Ishikawa (cell line): ENCODE results near the gene FOXF2.

Experiments used
- CEBPB ChIP-seq: IDR thresholded peaks from 2 replicates; pipeline ENCODE4 v1.6.1; 2012
- CREB1 ChIP-seq: IDR thresholded peaks from 2 replicates; pipeline ENCODE4 v1.6.1; 2012; ENCODE audit warnings: low read depth
- EGR1 ChIP-seq: IDR thresholded peaks from 2 replicates; pipeline ENCODE4 v1.6.1; 2012
- EP300 ChIP-seq: IDR thresholded peaks from 2 replicates; pipeline ENCODE4 v1.6.1; 2012; ENCODE audit warnings: borderline replicate concordance
- FOXM1 ChIP-seq: IDR thresholded peaks from 2 replicates; pipeline ENCODE4 v1.6.1; 2012; ENCODE audit warnings: low read depth, borderline replicate concordance
- NFIC ChIP-seq: IDR thresholded peaks from 2 replicates; pipeline ENCODE4 v1.6.1; 2012
- RAD21 ChIP-seq: IDR thresholded peaks from 2 replicates; pipeline ENCODE4 v1.6.1; 2012; ENCODE audit warnings: low read depth
- TAF1 ChIP-seq: IDR thresholded peaks from 2 replicates; pipeline ENCODE4 v1.6.1; 2012; ENCODE audit warnings: low read depth, mild to moderate bottlenecking
- TCF12 ChIP-seq: IDR thresholded peaks from 2 replicates; pipeline ENCODE4 v1.6.1; 2012; ENCODE audit warnings: low read depth
- TEAD4 ChIP-seq: IDR thresholded peaks from 2 replicates; pipeline ENCODE4 v1.6.1; 2012
- YY1 ChIP-seq: IDR thresholded peaks from 2 replicates; pipeline ENCODE4 v1.6.1; 2012; ENCODE audit warnings: low read depth
- ZBTB7A ChIP-seq: IDR thresholded peaks from 2 replicates; pipeline ENCODE4 v1.6.1; 2012; ENCODE audit warnings: low read depth
- TF ChIP-seq, protein P1 (sequence below): IDR thresholded peaks from 2 replicates; pipeline ENCODE4 v1.6.1; 2012; ENCODE audit warnings: low read depth, mild to moderate bottlenecking
- TF ChIP-seq, protein P2 (sequence below): IDR thresholded peaks from 2 replicates; pipeline ENCODE4 v1.6.1; 2012
- TF ChIP-seq, protein P3 (sequence below): IDR thresholded peaks from 2 replicates; pipeline ENCODE4 v1.6.1; 2012

The FOXF2 gene

DNA sequence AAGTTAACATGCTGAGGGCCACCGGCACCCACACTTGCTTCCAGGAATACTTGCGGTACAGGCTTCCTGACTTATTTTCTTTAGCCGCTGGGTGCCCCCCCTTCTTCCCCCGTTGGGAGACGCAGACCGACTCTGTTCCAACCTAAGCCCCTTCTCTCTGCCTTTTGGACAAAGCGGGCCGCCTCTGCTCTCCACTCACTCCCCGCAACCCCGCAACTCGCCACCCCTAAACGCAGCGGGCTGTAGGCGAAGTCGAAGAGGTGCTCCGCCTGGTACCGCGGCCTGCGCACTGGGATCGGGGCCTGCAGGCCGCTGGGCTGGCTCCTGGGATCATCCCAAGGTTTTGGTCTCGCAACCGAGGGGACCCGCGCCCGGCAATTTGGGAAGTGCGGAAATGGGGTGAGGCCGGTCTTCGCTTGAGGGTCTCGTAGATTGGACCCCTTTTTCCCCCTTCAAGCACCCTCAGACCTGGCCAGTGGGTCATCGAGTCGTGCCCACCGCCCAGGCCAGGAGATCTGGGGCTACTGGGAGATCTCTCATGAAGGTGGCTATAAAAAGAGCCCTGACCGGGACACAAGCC is 4.7 kb upstream of the FOXF2 start:
- TF ChIP-seq, protein P1, sequence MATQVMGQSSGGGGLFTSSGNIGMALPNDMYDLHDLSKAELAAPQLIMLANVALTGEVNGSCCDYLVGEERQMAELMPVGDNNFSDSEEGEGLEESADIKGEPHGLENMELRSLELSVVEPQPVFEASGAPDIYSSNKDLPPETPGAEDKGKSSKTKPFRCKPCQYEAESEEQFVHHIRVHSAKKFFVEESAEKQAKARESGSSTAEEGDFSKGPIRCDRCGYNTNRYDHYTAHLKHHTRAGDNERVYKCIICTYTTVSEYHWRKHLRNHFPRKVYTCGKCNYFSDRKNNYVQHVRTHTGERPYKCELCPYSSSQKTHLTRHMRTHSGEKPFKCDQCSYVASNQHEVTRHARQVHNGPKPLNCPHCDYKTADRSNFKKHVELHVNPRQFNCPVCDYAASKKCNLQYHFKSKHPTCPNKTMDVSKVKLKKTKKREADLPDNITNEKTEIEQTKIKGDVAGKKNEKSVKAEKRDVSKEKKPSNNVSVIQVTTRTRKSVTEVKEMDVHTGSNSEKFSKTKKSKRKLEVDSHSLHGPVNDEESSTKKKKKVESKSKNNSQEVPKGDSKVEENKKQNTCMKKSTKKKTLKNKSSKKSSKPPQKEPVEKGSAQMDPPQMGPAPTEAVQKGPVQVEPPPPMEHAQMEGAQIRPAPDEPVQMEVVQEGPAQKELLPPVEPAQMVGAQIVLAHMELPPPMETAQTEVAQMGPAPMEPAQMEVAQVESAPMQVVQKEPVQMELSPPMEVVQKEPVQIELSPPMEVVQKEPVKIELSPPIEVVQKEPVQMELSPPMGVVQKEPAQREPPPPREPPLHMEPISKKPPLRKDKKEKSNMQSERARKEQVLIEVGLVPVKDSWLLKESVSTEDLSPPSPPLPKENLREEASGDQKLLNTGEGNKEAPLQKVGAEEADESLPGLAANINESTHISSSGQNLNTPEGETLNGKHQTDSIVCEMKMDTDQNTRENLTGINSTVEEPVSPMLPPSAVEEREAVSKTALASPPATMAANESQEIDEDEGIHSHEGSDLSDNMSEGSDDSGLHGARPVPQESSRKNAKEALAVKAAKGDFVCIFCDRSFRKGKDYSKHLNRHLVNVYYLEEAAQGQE = no peak
- TF ChIP-seq, protein P2, sequence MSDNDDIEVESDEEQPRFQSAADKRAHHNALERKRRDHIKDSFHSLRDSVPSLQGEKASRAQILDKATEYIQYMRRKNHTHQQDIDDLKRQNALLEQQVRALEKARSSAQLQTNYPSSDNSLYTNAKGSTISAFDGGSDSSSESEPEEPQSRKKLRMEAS = no peak
- TF ChIP-seq, protein P3, sequence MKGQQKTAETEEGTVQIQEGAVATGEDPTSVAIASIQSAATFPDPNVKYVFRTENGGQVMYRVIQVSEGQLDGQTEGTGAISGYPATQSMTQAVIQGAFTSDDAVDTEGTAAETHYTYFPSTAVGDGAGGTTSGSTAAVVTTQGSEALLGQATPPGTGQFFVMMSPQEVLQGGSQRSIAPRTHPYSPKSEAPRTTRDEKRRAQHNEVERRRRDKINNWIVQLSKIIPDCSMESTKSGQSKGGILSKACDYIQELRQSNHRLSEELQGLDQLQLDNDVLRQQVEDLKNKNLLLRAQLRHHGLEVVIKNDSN = no peak
- no peak for TF ChIP-seq NFIC
- no peak for TF ChIP-seq EP300

DNA sequence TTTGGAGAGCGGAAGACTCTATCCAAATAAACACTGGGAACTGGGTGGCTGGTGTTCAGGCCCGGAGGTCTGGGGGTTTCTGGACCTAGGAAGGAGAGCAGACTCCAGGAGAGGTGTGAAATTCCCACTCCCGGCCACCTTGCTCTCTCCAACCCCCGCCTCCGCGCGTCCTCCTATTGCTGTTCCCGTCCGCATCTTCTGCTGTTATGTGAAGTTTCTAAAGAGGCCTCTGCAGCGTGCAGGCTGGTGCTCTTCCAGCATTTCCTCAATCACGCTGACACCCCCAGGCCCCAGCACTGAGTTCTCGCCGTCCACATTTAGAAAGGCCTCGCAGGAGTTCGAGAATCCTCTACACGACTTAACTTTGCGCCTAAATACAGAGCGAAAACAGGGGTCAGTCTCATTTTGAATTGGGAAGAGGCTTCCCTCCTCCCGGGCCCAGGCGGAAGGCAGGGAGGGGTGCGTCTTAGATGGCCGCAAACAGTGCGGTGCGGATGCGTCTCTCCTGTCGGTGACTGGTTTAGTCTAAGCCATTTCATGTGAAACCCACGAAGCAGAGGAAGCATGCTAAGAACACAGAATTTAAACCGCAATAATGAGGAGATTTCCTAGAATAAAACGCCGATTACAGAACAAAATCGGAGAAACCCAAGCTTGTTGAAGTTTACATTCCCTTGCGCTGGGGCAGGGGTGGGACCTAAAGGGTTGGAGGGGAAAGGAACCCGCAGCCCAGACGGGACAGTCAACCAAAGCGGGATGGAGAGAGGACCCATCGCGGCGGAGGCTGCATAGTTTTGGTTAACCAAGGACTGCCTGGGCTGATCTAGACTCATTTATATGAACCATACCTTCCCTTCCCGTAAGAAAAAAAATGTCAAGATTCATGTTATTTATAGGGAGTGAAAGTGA is 4.0 kb upstream of the FOXF2 start:
- TF ChIP-seq EGR1 = no peak
- TF ChIP-seq, protein P1 = no peak
- TF ChIP-seq, protein P2 = no peak
- no peak for TF ChIP-seq CREB1
- TF ChIP-seq FOXM1 = no peak
- no peak for TF ChIP-seq NFIC
- no peak for TF ChIP-seq ZBTB7A
- TF ChIP-seq, protein P3 = no peak
- TF ChIP-seq TCF12 = no peak
- TF ChIP-seq CEBPB = no peak
- no peak for TF ChIP-seq EP300
- no peak for TF ChIP-seq YY1
- TF ChIP-seq TAF1 = no peak
- TF ChIP-seq RAD21 = no peak
- TF ChIP-seq TEAD4 = no peak

DNA sequence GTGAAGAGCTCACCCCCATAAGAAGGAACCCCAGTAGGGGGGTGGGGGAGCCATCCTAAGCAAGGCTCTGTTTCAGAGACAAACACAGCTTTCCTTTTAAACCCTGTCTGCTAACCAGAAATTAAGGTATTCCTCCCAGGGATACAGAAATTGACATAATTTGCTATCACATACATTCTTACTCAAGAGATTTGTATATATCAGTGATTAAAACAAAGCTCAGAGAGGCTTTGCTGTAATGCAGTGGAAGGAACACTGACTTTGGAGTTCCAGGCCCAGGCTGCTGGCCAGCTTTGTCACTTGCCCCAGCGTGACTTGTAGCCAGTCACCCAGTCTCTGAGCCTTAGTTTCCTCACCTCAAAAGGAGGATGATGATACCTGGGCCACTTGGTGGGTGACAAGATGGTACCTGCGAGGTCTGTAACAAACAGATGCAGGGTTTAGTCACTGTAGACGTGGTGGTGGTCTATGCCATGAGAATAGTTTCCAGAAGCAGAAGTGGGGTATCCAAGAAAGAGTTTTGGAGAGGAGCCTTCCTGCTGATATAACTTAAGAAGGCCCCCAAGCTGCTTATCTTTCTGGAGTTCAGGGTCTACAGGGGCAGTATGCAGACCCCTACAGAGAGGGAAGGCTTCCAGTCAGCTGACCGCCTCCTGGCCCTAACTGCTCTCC is 3.2 kb upstream of the FOXF2 start:
- TF ChIP-seq, protein P2 = no peak
- TF ChIP-seq, protein P1 = no peak
- TF ChIP-seq FOXM1 = no peak

DNA sequence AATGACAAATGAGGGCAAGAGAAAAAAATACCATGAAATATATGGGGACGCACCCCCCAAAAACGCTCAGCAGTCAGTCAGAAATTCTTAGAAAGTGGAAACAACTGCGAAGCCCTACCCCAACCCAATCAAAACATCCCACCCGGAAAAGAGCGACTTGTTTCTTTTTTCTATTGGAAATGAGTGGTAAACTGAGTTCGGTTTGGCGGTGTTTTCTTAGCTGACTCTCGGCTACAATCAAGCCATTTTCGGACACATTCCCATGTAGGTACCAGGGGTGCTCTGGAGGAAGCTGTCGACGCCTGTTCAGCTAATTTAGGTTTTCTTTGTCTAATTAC is 1.9 kb upstream of the FOXF2 start:
- TF ChIP-seq YY1 (no peak), TEAD4 (no peak), NFIC (no peak), TAF1 (no peak), CREB1 (no peak), EGR1 (no peak), RAD21 (no peak), ZBTB7A (no peak), CEBPB (no peak), FOXM1 (no peak), TCF12 (no peak), EP300 (no peak)
- TF ChIP-seq, protein P3 = no peak
- TF ChIP-seq, protein P1 = no peak
- TF ChIP-seq, protein P2 = no peak
